ENCODE data around the gene CENPM. TPM values are rescaled to one million over a fixed set of nuclear protein-coding genes. Genes with fewer than 3 reads are reported as not detected.
A peak's percentile ranks its signal among the peaks of the same experiment; 100 is the strongest.

Gene CENPM
- total RNA-seq, 1 experiment from 2014 or later: 77.5 TPM

- no peaks in the 10 kb centered on the region for H3K79me2 ChIP-seq (ENCODE audit: low read length)
- DNase-seq: peak; percentile 9
- no peaks in the 10 kb centered on the region for H3K9me2 ChIP-seq (replicated peaks; ENCODE audit: low read length)
- no peaks in the 10 kb centered on the region for H3K36me3 ChIP-seq (ENCODE audit: low read depth, low read length)
- peak overlapping the region; percentile 74 for H3K4me2 ChIP-seq (ENCODE audit: low read length)
- intact Hi-C loops (cut with micrococcal nuclease): no loop called here
- H2AFZ ChIP-seq (ENCODE audit: low read length): 0 out of 2 replicates have a peak overlapping the region, but pooled peaks have one; percentile 30
- ChIA-PET CTCF (no interaction called here), POLR2A (ENCODE audit: unreplicated experiment) (no interaction called here)
- no peaks in the 10 kb centered on the region for H3F3A ChIP-seq (ENCODE audit: low read length, unreplicated experiment)
- H4K20me1 ChIP-seq (ENCODE audit: low read length): no peaks in the 10 kb centered on the region
- no peak overlapping the region for H3K27ac ChIP-seq (ENCODE audit: low read length)
- H3K9ac ChIP-seq (ENCODE audit: low read length): no peak overlapping the region
- H3K27me3 ChIP-seq (ENCODE audit: low read length): 0 out of 2 replicates have a peak, but pooled peaks cover 6% of the 10 kb centered on the region
- H3K4me1 ChIP-seq (ENCODE audit: insufficient read depth, low read length): no peaks in the 10 kb centered on the region
- H3K4me3 ChIP-seq (ENCODE audit: low read length): peak overlapping the region; percentile 47; the same call in 1 of the 2 replicates
- no peak for TF ChIP-seq EZH2phosphoT487 (IDR thresholded peaks at IDR 0.05; ENCODE audit: borderline replicate concordance, low read length)
- no peak for TF ChIP-seq CTCF (conservative IDR thresholded peaks at IDR 0.05; ENCODE audit: low read depth, low read length)
- no peak for TF ChIP-seq EZH2 (IDR thresholded peaks at IDR 0.05; ENCODE audit: low read length, unreplicated experiment)
- H3K9me3 ChIP-seq (ENCODE audit: low read length): no peaks in the 10 kb centered on the region
- no TSS peak for BruUV-seq (replicated peaks)
- peak; percentile 12; the same call in 1 of the 2 replicates for ATAC-seq
Observed at GRCh38 chr22:41910050-41911000, 36.6 kb downstream of the CENPM start.

GRCh38 chr22:41909310-41910049 lies 37.5 kb downstream of the CENPM start:
- Histone ChIP-seq H3K4me3 (ENCODE audit: low read length) (no peak overlapping the region), H3K4me2 (ENCODE audit: low read length) (no peak overlapping the region)

More at GRCh38 chr22:41909310-41910049, 37.5 kb downstream of the CENPM start:
- ChIA-PET POLR2A (ENCODE audit: unreplicated experiment) (no interaction called here), CTCF (no interaction called here)
- Histone ChIP-seq H3K36me3 (ENCODE audit: low read depth, low read length) (no peaks in the 10 kb centered on the region), H3K9ac (ENCODE audit: low read length) (no peak overlapping the region), H4K20me1 (ENCODE audit: low read length) (no peaks in the 10 kb centered on the region), H3F3A (ENCODE audit: low read length, unreplicated experiment) (no peaks in the 10 kb centered on the region), H3K27ac (ENCODE audit: low read length) (no peak overlapping the region), H3K27me3 (ENCODE audit: low read length) (0 out of 2 replicates have a peak, but pooled peaks cover 6% of the 10 kb centered on the region), H3K9me3 (ENCODE audit: low read length) (no peaks in the 10 kb centered on the region), H2AFZ (ENCODE audit: low read length) (no peak overlapping the region), H3K4me1 (ENCODE audit: insufficient read depth, low read length) (no peaks in the 10 kb centered on the region), H3K9me2 (replicated peaks; ENCODE audit: low read length) (no peaks in the 10 kb centered on the region), H3K79me2 (ENCODE audit: low read length) (no peaks in the 10 kb centered on the region)
- ATAC-seq (no peak), DNase-seq (no peak)
- intact Hi-C loops (cut with micrococcal nuclease): no loop called here
- TF ChIP-seq CTCF (conservative IDR thresholded peaks at IDR 0.05; ENCODE audit: low read depth, low read length): no peak
- TF ChIP-seq EZH2phosphoT487 (IDR thresholded peaks at IDR 0.05; ENCODE audit: borderline replicate concordance, low read length): no peak
- no peak for TF ChIP-seq EZH2 (IDR thresholded peaks at IDR 0.05; ENCODE audit: low read length, unreplicated experiment)
- no TSS peak for BruUV-seq (replicated peaks)

Data from PC-3 (cell line).